NCI-H82 treated with DMSO at 0.1 percent for 48 hours (cell line): ENCODE data around the gene CFAP107.

Source experiments
- DNase-seq: peaks from one replicate; lab custom pipeline; 2025; ENCODE audit not compliant: unreplicated experiment; lab: John Stamatoyannopoulos, UW

The CFAP107 gene

GRCh38 chr1:12739613-12740012 is 6.4 kb upstream of the CFAP107 start:
- DNase-seq = no peak

- DNase-seq = no peak
These were observed 4.1 kb upstream of the CFAP107 start for GRCh38 chr1:12741946-12742345.

- DNase-seq = no peak
These were observed 641 bp upstream of the CFAP107 start for GRCh38 chr1:12745126-12745991.

- DNase-seq = no peak
These were observed 2.9 kb downstream of the CFAP107 start for GRCh38 chr1:12748778-12749355.

GRCh38 chr1:12754738-12755137 is 8.7 kb downstream of the CFAP107 start:
- DNase-seq = no peak

GRCh38 chr1:12756273-12756672 is 10.3 kb downstream of the CFAP107 start:
- DNase-seq = no peak

- no peak for DNase-seq
These were observed 10.9 kb downstream of the CFAP107 start for GRCh38 chr1:12756768-12757413.

- no peak for DNase-seq
These were observed 11.8 kb downstream of the CFAP107 start for GRCh38 chr1:12757836-12758235.

GRCh38 chr1:12760256-12760795 is 14.3 kb downstream of the CFAP107 start:
- no peak for DNase-seq

GRCh38 chr1:12761781-12762180 is 15.8 kb downstream of the CFAP107 start:
- no peak for DNase-seq

GRCh38 chr1:12762766-12763165 is 16.8 kb downstream of the CFAP107 start:
- no peak for DNase-seq

- no peak for DNase-seq
These were observed 17.5 kb downstream of the CFAP107 start for GRCh38 chr1:12763479-12763878.

GRCh38 chr1:12764016-12764415 is 18.0 kb downstream of the CFAP107 start:
- no peak for DNase-seq

GRCh38 chr1:12769031-12769430 is 23.0 kb downstream of the CFAP107 start:
- no peak for DNase-seq

GRCh38 chr1:12769976-12770505 is 24.0 kb downstream of the CFAP107 start:
- no peak for DNase-seq

GRCh38 chr1:12770620-12771019 is 24.6 kb downstream of the CFAP107 start:
- DNase-seq = no peak

GRCh38 chr1:12771186-12771585 is 25.2 kb downstream of the CFAP107 start:
- DNase-seq = no peak

- DNase-seq = no peak
These were observed 26.5 kb downstream of the CFAP107 start for GRCh38 chr1:12772520-12772919.

GRCh38 chr1:12773438-12773837 is 27.4 kb downstream of the CFAP107 start, which contains the start of gene PRAMEF12:
Gene PRAMEF12 (plus strand): TSS chr1:12773738. CDS start chr1:12774868, 1,130 bp downstream.
- DNase-seq = no peak

GRCh38 chr1:12774801-12775345 is 28.9 kb downstream of the CFAP107 start:
- no peak for DNase-seq

GRCh38 chr1:12775443-12775842 is 29.4 kb downstream of the CFAP107 start:
- DNase-seq = no peak
